ENCODE measurements around the gene C14orf180. TPM values are rescaled to one million over a fixed set of nuclear protein-coding genes. Genes with fewer than 3 reads are reported as not detected.

The C14orf180 gene
- total and polyA plus RNA-seq, 10 of the 15 experiments (the other 5 are each of a cell fraction or from before 2014, with no cell fraction given) = not detected

DNA sequence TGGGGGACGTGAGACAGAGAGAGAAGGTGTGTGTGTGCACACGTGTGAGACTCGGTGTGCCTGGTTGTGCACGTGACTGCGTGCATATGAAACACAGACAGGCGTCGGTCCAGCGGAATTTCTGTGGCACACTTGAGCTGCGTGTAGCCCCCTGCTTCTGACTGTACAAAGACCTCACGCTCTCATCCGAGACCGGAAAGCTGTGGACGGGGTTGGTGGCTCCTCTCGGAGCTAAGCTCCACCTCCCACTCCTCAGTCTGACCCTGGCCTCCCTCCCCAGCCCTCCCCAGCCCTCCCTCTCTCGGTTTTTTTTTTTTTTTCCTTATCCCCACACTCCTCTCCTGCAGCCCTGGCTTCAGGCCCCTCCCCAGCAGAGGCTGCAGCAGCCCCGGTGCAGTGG lies 8.3 kb upstream of the C14orf180 start (continued):
- TF ChIP-seq, protein P1, sequence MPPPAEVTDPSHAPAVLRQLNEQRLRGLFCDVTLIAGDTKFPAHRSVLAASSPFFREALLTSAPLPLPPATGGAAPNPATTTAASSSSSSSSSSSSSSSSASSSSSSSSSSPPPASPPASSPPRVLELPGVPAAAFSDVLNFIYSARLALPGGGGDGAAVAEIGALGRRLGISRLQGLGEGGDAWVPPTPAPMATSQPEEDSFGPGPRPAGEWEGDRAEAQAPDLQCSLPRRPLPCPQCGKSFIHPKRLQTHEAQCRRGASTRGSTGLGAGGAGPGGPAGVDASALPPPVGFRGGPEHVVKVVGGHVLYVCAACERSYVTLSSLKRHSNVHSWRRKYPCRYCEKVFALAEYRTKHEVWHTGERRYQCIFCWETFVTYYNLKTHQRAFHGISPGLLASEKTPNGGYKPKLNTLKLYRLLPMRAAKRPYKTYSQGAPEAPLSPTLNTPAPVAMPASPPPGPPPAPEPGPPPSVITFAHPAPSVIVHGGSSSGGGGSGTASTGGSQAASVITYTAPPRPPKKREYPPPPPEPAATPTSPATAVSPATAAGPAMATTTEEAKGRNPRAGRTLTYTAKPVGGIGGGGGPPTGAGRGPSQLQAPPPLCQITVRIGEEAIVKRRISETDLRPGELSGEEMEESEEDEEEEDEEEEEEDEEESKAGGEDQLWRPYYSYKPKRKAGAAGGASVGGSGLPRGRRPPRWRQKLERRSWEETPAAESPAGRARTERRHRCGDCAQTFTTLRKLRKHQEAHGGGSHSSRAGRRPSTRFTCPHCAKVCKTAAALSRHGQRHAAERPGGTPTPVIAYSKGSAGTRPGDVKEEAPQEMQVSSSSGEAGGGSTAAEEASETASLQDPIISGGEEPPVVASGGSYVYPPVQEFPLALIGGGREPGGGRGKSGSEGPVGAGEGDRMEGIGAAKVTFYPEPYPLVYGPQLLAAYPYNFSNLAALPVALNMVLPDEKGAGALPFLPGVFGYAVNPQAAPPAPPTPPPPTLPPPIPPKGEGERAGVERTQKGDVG (CRISPR knock-in tag; IDR thresholded peaks at IDR 0.05) = no peak
- no peak for TF ChIP-seq BMI1 (IDR thresholded peaks at IDR 0.05; ENCODE audit: borderline replicate concordance)
- TF ChIP-seq FOS (IDR thresholded peaks at IDR 0.05; ENCODE audit: borderline replicate concordance, extremely low read depth, insufficient read length) = no peak

DNA sequence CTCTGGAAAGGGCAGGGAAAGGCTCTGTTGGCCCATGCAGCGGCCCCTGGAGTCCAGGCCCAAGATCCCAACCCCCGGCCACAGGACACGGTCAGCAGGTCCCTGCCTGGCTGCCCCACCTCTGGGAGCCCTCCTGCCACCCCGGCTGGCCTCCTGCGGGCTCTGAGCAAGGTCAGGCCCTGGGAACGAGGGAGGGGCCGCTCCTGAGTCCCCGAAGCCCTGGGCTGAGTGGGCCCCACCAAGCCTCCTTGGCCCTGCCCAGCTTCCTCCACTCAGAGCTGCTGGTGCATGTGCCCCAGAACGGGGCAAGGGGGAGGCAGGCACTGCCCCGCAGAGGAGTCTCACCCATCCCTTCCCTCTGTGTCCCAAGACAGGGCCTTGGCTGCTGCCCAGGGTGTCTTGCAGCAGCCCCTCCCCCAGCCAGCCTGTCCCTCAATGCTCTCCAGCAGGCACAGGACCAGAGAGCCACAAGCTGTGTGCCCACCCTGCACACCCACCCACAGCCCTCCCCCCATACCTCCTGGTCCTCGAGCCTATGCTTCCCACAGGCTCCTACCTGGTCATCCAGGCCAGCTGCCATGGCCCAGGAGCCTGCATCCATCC lies 7.4 kb upstream of the C14orf180 start:
- H4K20me1 ChIP-seq (ENCODE audit: control insufficient read depth, insufficient read depth) = no peaks in the 10 kb centered on the region
- ChIA-PET SMC1A (ENCODE audit: uncharacterized antibody, unreplicated experiment) (no interaction called here), CTCF (no interaction called here), RAD21 (ENCODE audit: unreplicated experiment) (no interaction called here), POLR2A (no interaction called here)
- H3K9me3 ChIP-seq (replicated peaks; ENCODE audit: control insufficient read depth, insufficient read depth, low read length) = no peaks in the 10 kb centered on the region
- no peak overlapping the region for H3K27ac ChIP-seq (ENCODE audit: control insufficient read depth, insufficient read depth)
- H3K9ac ChIP-seq (ENCODE audit: control insufficient read depth, insufficient read depth, low read length) = no peak overlapping the region
- DNase-seq (ENCODE audit: low read depth, low spot score) (no peak), FAIRE-seq (no peak), ATAC-seq (no peak)
- H3K36me3 ChIP-seq (ENCODE audit: control insufficient read depth in 2 of 2, insufficient read depth in 2 of 2, low read length in 1 of 2) = no peaks in the 10 kb centered on the region
- in situ Hi-C loops (cut with MboI) (no loop called here), intact Hi-C loops (cut with micrococcal nuclease; ENCODE audit: unreplicated experiment) (no loop called here)
- no peak overlapping the region for H3K4me2 ChIP-seq (ENCODE audit: control insufficient read depth, insufficient read depth)
- H2AFZ ChIP-seq (ENCODE audit: control insufficient read depth, low read depth, low read length) = no peak overlapping the region
- no peaks in the 10 kb centered on the region for H3K79me2 ChIP-seq (ENCODE audit: control insufficient read depth, insufficient read depth, low read length)
- WGBS (ENCODE audit: insufficient coverage, insufficient replicate concordance, low lambda C conversion rate, missing lambda C conversion rate) = 7% methylated on average over 11 of the region's 11 CpGs
- H3K4me3 ChIP-seq = no peak overlapping the region
- no peaks in the 10 kb centered on the region for H3K4me1 ChIP-seq (ENCODE audit: control insufficient read depth, insufficient read depth, low read length)
- BruUV-seq (replicated peaks) = no TSS peak
- peaks cover 0 to 3% of the 10 kb centered on the region in 2 experiments; a peak in 2 of 4 replicates for H3K27me3 ChIP-seq (replicated peaks in 1 of 2; ENCODE audit: control insufficient read depth in 2 of 2, insufficient read depth in 2 of 2, low read length in 1 of 2)
- TF ChIP-seq, protein P2, sequence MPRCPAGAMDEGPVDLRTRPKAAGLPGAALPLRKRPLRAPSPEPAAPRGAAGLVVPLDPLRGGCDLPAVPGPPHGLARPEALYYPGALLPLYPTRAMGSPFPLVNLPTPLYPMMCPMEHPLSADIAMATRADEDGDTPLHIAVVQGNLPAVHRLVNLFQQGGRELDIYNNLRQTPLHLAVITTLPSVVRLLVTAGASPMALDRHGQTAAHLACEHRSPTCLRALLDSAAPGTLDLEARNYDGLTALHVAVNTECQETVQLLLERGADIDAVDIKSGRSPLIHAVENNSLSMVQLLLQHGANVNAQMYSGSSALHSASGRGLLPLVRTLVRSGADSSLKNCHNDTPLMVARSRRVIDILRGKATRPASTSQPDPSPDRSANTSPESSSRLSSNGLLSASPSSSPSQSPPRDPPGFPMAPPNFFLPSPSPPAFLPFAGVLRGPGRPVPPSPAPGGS (IDR thresholded peaks at IDR 0.05; ENCODE audit: borderline replicate concordance, insufficient read depth, low read depth, low read length, poor library complexity, severe bottlenecking) = no peak
- no peak for TF ChIP-seq ASH2L (IDR thresholded peaks at IDR 0.05; ENCODE audit: borderline replicate concordance, low read depth)
- no peak for TF ChIP-seq RB1 (IDR thresholded peaks at IDR 0.05; ENCODE audit: borderline replicate concordance)
- TF ChIP-seq CHD1 (IDR thresholded peaks at IDR 0.05; ENCODE audit: low read depth, low read length) = no peak
- no peak for TF ChIP-seq SUZ12 (IDR thresholded peaks at IDR 0.05; ENCODE audit: unreplicated experiment)
- TF ChIP-seq HCFC1 (IDR thresholded peaks at IDR 0.05; ENCODE audit: low read length) = no peak
- TF ChIP-seq BACH1 (IDR thresholded peaks at IDR 0.05; ENCODE audit: borderline replicate concordance) = no peak
- TF ChIP-seq NFYA (IDR thresholded peaks at IDR 0.05; ENCODE audit: borderline replicate concordance, low read depth, low read length) = no peak
- no peak for TF ChIP-seq FOS (IDR thresholded peaks at IDR 0.05; ENCODE audit: borderline replicate concordance, extremely low read depth, insufficient read length)
- no peak for TF ChIP-seq BHLHE40 (IDR thresholded peaks at IDR 0.05; ENCODE audit: borderline replicate concordance in 1 of 2, low read depth in 2 of 2, low read length in 1 of 2)
- TF ChIP-seq FOXK2 (IDR thresholded peaks at IDR 0.05) = no peak
- TF ChIP-seq MTA2 (IDR thresholded peaks at IDR 0.05; ENCODE audit: low read depth) = no peak
- no peak for TF ChIP-seq SIX5 (IDR thresholded peaks at IDR 0.05; ENCODE audit: low read depth, low read length, severe bottlenecking)
- no peak for TF ChIP-seq NR2C1 (IDR thresholded peaks at IDR 0.05)
- no peak for TF ChIP-seq BCL11A (IDR thresholded peaks at IDR 0.05; ENCODE audit: low read depth, low read length)

Measured in GM12878 (cell line).